ENCODE measurements around the gene CASP4.

- TF ChIP-seq, protein P1, sequence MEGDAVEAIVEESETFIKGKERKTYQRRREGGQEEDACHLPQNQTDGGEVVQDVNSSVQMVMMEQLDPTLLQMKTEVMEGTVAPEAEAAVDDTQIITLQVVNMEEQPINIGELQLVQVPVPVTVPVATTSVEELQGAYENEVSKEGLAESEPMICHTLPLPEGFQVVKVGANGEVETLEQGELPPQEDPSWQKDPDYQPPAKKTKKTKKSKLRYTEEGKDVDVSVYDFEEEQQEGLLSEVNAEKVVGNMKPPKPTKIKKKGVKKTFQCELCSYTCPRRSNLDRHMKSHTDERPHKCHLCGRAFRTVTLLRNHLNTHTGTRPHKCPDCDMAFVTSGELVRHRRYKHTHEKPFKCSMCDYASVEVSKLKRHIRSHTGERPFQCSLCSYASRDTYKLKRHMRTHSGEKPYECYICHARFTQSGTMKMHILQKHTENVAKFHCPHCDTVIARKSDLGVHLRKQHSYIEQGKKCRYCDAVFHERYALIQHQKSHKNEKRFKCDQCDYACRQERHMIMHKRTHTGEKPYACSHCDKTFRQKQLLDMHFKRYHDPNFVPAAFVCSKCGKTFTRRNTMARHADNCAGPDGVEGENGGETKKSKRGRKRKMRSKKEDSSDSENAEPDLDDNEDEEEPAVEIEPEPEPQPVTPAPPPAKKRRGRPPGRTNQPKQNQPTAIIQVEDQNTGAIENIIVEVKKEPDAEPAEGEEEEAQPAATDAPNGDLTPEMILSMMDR (conservative IDR thresholded peaks at IDR 0.05) = no peak
- no peak for TF ChIP-seq ZFX (IDR thresholded peaks at IDR 0.05)
Observed at GRCh38 chr11:104965735-104966134, 2.6 kb downstream of the CASP4 start.

Measured in C4-2B (cell line).